Measurements from ENCODE around the gene IVD. TPM values are rescaled to one million over a fixed set of nuclear protein-coding genes. Genes with fewer than 3 reads are reported as not detected.

Gene IVD
- total RNA-seq, 1 experiment from 2014 or later: 93.1 TPM

DNA sequence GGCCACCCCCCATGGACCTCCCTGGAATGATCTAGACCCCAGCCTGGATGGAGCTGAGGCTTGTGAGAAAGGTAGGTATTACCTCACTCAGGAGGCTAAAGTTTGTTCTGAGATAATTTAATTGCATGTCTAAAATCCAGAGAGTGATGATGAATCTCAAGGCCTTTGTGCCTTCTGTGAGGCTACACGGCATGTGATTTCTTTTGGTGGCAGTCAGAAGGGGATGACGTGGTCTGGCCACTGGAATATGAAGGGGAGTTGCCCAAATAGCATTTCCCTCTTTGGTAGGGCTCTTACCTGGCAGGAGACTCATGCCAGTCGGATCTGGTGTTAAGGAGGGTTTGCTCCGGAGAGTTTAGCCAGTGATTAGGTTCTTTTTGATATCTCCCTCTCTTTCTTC is 37.7 kb downstream of the IVD start:
- no peak overlapping the region for H3T11ph ChIP-seq (ENCODE audit: low read length)
- H4K5ac ChIP-seq (ENCODE audit: insufficient read length, low read depth, low read length): no peak overlapping the region
- H3K18ac ChIP-seq (ENCODE audit: insufficient read length, low read depth, low read length): no peak overlapping the region
- TF ChIP-seq, protein P1, sequence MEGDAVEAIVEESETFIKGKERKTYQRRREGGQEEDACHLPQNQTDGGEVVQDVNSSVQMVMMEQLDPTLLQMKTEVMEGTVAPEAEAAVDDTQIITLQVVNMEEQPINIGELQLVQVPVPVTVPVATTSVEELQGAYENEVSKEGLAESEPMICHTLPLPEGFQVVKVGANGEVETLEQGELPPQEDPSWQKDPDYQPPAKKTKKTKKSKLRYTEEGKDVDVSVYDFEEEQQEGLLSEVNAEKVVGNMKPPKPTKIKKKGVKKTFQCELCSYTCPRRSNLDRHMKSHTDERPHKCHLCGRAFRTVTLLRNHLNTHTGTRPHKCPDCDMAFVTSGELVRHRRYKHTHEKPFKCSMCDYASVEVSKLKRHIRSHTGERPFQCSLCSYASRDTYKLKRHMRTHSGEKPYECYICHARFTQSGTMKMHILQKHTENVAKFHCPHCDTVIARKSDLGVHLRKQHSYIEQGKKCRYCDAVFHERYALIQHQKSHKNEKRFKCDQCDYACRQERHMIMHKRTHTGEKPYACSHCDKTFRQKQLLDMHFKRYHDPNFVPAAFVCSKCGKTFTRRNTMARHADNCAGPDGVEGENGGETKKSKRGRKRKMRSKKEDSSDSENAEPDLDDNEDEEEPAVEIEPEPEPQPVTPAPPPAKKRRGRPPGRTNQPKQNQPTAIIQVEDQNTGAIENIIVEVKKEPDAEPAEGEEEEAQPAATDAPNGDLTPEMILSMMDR (conservative IDR thresholded peaks at IDR 0.05): no peak
- no peak overlapping the region for H2BK5ac ChIP-seq (ENCODE audit: insufficient read length, low read length)
- no peak overlapping the region for H3K27ac ChIP-seq (ENCODE audit: insufficient read length, low read depth, low read length)
- peaks cover 25% of the 10 kb centered on the region for H3K4me1 ChIP-seq (ENCODE audit: insufficient read depth, low read length)
- H2AFZ ChIP-seq (ENCODE audit: low read length): no peak overlapping the region
- Mint-ChIP-seq H3K9me3 (no peaks in the 10 kb centered on the region), H3K36me3 (ENCODE audit: insufficient read depth in 1 of 3, low read depth in 3 of 3) (peaks cover 0 to 27% (median 2%) of the 10 kb centered on the region in 3 experiments; a peak in 5 of 7 replicates), H3K4me1 (peaks cover 58 to 60% of the 10 kb centered on the region in 2 experiments), H3K27me3 (ENCODE audit: low read depth) (0 out of 2 replicates have a peak, but pooled peaks cover under 1% of the 10 kb centered on the region), H3K4me3 (peak overlapping the region; percentile 90 to 95), H3K27ac (no peak overlapping the region)
- no peak for DNase-seq
- H3K79me2 ChIP-seq (ENCODE audit: insufficient read depth, low read length): peaks cover 50% of the 10 kb centered on the region; the same call in 1 of the 2 replicates
- no peak overlapping the region for H4K8ac ChIP-seq (replicated peaks; ENCODE audit: insufficient read length, low read depth, low read length)
- no peak overlapping the region for H4K91ac ChIP-seq (ENCODE audit: insufficient read length, low read depth, low read length)
- no CpG with 5 or more reads among the region's 4 CpGs for WGBS (ENCODE audit: extremely low coverage, insufficient read length, low lambda C conversion rate)
- H3K9me3 ChIP-seq (ENCODE audit: control insufficient read depth, low read depth, low read length): no peaks in the 10 kb centered on the region
- H4K20me1 ChIP-seq (ENCODE audit: control insufficient read depth, insufficient read depth, insufficient read length): no peaks in the 10 kb centered on the region
- H3K27me3 ChIP-seq (ENCODE audit: insufficient read depth, low read length): no peaks in the 10 kb centered on the region
- H3K4ac ChIP-seq (ENCODE audit: low read depth, low read length): no peak overlapping the region
- H3K23ac ChIP-seq (ENCODE audit: insufficient read length, low read depth, low read length): no peak overlapping the region
- H3K4me2 ChIP-seq (ENCODE audit: insufficient read depth, insufficient read length, low read length): peak overlapping the region; percentile 1
- no peak overlapping the region for H2BK20ac ChIP-seq (ENCODE audit: low read depth, low read length, poor library complexity, severe bottlenecking)
- H2AK5ac ChIP-seq (ENCODE audit: insufficient read length, low read length): no peak overlapping the region
- peaks cover 21% of the 10 kb centered on the region for H3K23me2 ChIP-seq (ENCODE audit: insufficient read length, low read depth, low read length, poor library complexity, severe bottlenecking)
- H2BK15ac ChIP-seq (ENCODE audit: low read depth, low read length): no peak overlapping the region
- no peak overlapping the region for H2BK120ac ChIP-seq (ENCODE audit: low read depth, low read length, poor library complexity, severe bottlenecking)
- H3K56ac ChIP-seq (ENCODE audit: insufficient read length, low read depth, low read length): no peak overlapping the region
- no peak overlapping the region for H3K14ac ChIP-seq (ENCODE audit: insufficient read depth, low read length)
- peaks cover 8% of the 10 kb centered on the region for H3K79me1 ChIP-seq (ENCODE audit: insufficient read depth, low read depth, low read length, poor library complexity, severe bottlenecking)
- H3K9ac ChIP-seq (ENCODE audit: extremely low read depth, insufficient read length, low read length): no peak overlapping the region
- no peak overlapping the region for H2BK12ac ChIP-seq (ENCODE audit: insufficient read length, low read depth, low read length)
